Activated B cell treated with CpG ODN at 0.5 μM for 24 hours (primary cell): ENCODE data around the gene C16orf95. TPM values are rescaled to one million over a fixed set of nuclear protein-coding genes. Genes with fewer than 3 reads are reported as not detected.

Experiments used
- ATAC-seq: fragments of 200-7000 bp; cut with Tn5 transposase; one replicate; pipeline ENCODE4 v1.10.0; 2021; ENCODE audit warnings: low read depth, mild to moderate bottlenecking, moderate library complexity
- CTCF ChIA-PET: fragments of 350-600 bp; sonication (Branson Sonifier 250); formaldehyde crosslinking; loops from one replicate; lab custom pipeline; 2021; ENCODE audit warnings: antibody characterized with exemption; lab: Charles Lee
- POLR2A ChIA-PET: fragments of 350-600 bp; sonication (Branson Sonifier 250); formaldehyde crosslinking; loops from one replicate; lab custom pipeline; 2021; ENCODE audit warnings: antibody characterized with exemption; lab: Charles Lee
- DNase-seq: peaks from one replicate; pipeline ENCODE4 v3.0.0; 2022
- H3K27ac Mint-ChIP-seq: one replicate; pipeline ENCODE4 v1.8.0; 2020; ENCODE audit warnings: mixed read lengths
- H3K27me3 Mint-ChIP-seq: one replicate; pipeline ENCODE4 v1.8.0; 2021; ENCODE audit warnings: mixed read lengths
- H3K36me3 Mint-ChIP-seq: one replicate; pipeline ENCODE4 v1.8.0; 2021; ENCODE audit warnings: low read depth, mixed read lengths
- H3K4me1 Mint-ChIP-seq: one replicate; pipeline ENCODE4 v1.8.0; 2021; ENCODE audit warnings: mixed read lengths
- H3K4me3 Mint-ChIP-seq: one replicate; pipeline ENCODE4 v1.8.0; 2020; ENCODE audit warnings: mild to moderate bottlenecking, mixed read lengths
- H3K9me3 Mint-ChIP-seq: one replicate; pipeline ENCODE4 v1.8.0; 2020; ENCODE audit warnings: mixed read lengths
- CTCF ChIP-seq: fragments of 200-600 bp; IDR thresholded peaks from one replicate; pipeline ENCODE4 v1.8.0; 2022; ENCODE audit warnings: antibody characterized with exemption, mild to moderate bottlenecking
- intact Hi-C: fragments of 100-400 bp; cut with micrococcal nuclease; formaldehyde crosslinking; loops from one replicate; pipeline ENCODE4 v1.15.1; 2024
- total RNA-seq: library from RNA; stranded (reverse); gene quantifications from 2 replicates; pipeline ENCODE4 v1.2.3, GENCODE V29; 2022

The C16orf95 gene
- total RNA-seq, 1 donor from 2014 or later, result 2.1 TPM

DNA sequence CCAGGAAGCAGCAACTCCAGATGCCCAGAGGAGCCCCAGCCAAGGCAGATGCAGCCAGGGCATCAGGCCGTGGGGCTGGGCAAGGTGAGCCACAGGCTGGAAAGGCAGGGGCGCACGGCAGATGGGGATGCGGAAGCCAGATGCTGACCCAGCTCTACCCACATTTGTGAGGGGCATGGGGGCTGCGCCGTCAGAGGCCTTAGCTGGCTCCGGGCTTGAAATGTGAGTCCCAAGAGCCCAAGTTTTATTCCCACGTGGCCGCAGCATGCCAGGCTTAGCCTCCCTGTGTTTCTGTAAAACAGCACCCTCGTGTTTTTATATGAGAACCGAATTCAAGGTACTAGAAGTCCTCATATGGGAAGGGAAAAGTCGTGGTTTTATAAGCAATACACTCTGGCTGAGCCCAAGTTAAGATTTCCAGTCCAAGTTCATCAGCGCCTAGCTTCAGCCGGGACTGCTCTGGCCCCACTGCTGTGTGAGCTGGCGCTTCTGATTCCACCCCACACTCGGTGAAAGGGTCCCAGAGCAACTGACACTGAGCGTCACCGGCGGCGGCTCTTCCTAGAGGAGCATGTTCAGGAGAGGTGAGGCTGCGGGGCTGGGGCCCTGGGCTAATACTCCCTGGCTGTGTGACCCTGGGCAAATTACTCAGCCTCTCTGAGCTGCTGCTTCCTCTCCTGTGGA, 6.7 kb upstream of the C16orf95 start:
- DNase-seq (no peak), ATAC-seq (no peak)
- TF ChIP-seq CTCF, result no peak
- POLR2A ChIA-PET, result interaction anchor here (1.1 to 1.2 kb wide), 2 partner anchors 60 kb away, joined by 3 read pairs; partner anchors contain the start of gene FBXO31
- Mint-ChIP-seq H3K9me3 (no peaks in the 10 kb centered on the region), H3K36me3 (peaks cover 12% of the 10 kb centered on the region), H3K27me3 (no peaks in the 10 kb centered on the region), H3K4me1 (no peaks in the 10 kb centered on the region), H3K27ac (no peak overlapping the region), H3K4me3 (no peak overlapping the region)
- CTCF ChIA-PET, result interaction anchor here (1.9 to 2.7 kb wide), 3 partner anchors 64 to 312 kb away, joined by 6 to 13 read pairs (median 10); no protein-coding TSS in a partner anchor
- intact Hi-C loops, result loop anchor here (1.0 kb wide), 2 partner anchors 70 to 311 kb away; no protein-coding TSS in a partner anchor

GRCh38 chr16:87322833-87323726, 5.9 kb upstream of the C16orf95 start:
- Mint-ChIP-seq H3K4me3 (no peak overlapping the region), H3K9me3 (no peaks in the 10 kb centered on the region), H3K36me3 (peaks cover 12% of the 10 kb centered on the region), H3K27ac (no peak overlapping the region), H3K27me3 (no peaks in the 10 kb centered on the region), H3K4me1 (peaks cover 8% of the 10 kb centered on the region)
- POLR2A ChIA-PET, result interaction anchor here (1.2 kb wide), 1 partner anchor 60 kb away, joined by 3 read pairs; the partner anchor contains the start of gene FBXO31
- ATAC-seq (no peak), DNase-seq (no peak)
- intact Hi-C loops, result no loop called here
- CTCF ChIA-PET, result interaction anchor here (1.9 to 2.7 kb wide), 3 partner anchors 65 to 313 kb away, joined by 6 to 13 read pairs (median 10); no protein-coding TSS in a partner anchor
- no peak for TF ChIP-seq CTCF

GRCh38 chr16:87322360-87322759, 5.2 kb upstream of the C16orf95 start:
- ATAC-seq, result no peak
- no peak overlapping the region for H3K27ac Mint-ChIP-seq

DNA sequence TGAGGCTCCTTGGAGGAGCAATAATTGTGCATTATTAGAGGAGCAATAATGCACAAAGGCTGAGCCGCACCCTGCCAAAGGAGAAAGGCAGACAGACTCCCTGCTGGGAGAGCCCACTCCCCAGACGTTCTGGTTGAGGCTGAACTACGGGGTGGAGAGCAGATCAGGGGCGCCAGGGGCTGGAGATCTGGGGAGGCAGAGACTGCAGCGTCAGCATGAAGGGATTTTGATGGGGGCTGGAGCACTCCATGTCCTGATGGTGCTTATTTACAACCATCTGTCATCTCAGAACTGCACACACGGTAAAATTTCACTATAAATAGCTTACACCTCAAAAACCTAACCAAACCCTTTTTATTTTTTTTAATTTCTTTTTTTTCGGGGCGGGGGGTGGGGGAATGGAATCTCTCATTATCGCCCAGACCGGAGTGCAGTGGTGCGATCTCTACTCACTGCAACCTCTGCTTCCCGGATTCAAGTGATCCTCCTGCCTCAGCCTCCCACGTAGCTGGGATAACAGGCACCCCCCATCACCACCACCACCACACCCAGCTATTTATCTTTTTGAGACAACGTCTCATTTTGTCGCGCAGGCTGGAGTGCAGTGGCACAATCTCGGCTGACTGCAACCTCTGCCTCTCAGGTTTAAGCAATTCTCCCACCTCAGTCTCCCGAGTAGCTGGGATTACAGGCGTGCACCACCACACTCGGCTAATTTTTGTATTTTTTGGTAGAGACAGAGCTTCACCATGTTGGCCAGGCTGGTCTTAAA, 4.3 kb upstream of the C16orf95 start:
- peaks cover 13% of the 10 kb centered on the region for H3K4me1 Mint-ChIP-seq
- ATAC-seq (no peak), DNase-seq (no peak)
- no peaks in the 10 kb centered on the region for H3K9me3 Mint-ChIP-seq
- peaks cover 5% of the 10 kb centered on the region for H3K36me3 Mint-ChIP-seq
- CTCF ChIA-PET, result interaction anchor here (1.1 to 1.2 kb wide), 2 partner anchors 73 to 314 kb away, joined by 3 to 5 read pairs; no protein-coding TSS in a partner anchor
- intact Hi-C loops, result no loop called here
- H3K27me3 Mint-ChIP-seq, result no peaks in the 10 kb centered on the region
- POLR2A ChIA-PET, result no interaction called here
- no peak overlapping the region for H3K27ac Mint-ChIP-seq
- no peak overlapping the region for H3K4me3 Mint-ChIP-seq
- no peak for TF ChIP-seq CTCF

More at GRCh38 chr16:87322360-87322759, 5.2 kb upstream of the C16orf95 start:
- Mint-ChIP-seq H3K36me3 (peaks cover 6% of the 10 kb centered on the region), H3K4me3 (no peak overlapping the region), H3K27me3 (no peaks in the 10 kb centered on the region), H3K4me1 (peaks cover 13% of the 10 kb centered on the region), H3K9me3 (no peaks in the 10 kb centered on the region)
- ChIA-PET CTCF (interaction anchor here (1.1 to 1.2 kb wide), 2 partner anchors 72 to 314 kb away, joined by 3 to 5 read pairs; no protein-coding TSS in a partner anchor), POLR2A (no interaction called here)
- TF ChIP-seq CTCF, result no peak
- no peak for DNase-seq
- intact Hi-C loops, result no loop called here
